HG03565 (cell line): Measurements from ENCODE around the gene PPP2R5B.

Experiments used
- ATAC-seq: cut with Tn5 transposase; IDR thresholded peaks from one replicate; pipeline ENCODE4 v1.9.1; 2021; ENCODE audit warnings: mild to moderate bottlenecking, moderate library complexity; ENCODE audit not compliant: unreplicated experiment

PPP2R5B gene

DNA sequence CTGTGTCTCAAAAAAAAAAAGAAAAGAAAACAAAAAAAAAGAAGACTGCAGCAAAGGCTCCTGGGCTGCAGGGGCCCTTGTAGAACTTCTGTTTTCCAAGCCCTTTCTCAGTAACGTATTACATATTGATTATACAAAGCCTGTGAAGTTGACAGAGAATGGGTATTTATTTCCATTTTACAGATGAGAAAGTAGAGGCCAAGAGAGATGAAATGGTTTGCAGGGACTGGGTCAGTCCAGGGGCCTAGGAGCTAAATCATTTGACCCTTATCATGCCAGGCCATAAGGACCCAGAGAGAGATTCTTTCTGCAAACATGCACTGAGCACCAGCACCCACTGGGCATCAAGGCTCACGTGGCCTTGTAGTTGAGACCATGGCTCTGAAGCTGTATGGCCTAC is 4.5 kb downstream of the PPP2R5B start:
- ATAC-seq: no peak

DNA sequence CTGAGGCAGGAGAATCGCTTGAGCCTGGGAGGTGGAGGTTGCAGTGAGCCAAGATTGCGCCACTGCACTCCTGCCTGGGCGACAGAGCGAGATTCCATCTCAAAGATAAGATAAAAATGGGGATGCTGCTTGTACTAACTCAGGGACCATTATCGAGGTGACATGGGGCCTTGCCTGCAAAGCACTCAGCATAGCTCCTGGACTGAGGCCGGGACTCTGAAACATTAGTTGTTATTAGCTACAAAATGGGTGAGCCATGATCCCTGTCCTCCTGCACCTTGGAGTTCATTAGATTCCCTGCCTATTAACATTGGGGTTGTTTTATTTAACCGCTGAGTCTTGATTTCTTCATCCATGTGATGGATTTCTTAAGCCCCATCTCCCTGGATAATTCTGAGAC is 5.1 kb downstream of the PPP2R5B start:
- no peak for ATAC-seq

DNA sequence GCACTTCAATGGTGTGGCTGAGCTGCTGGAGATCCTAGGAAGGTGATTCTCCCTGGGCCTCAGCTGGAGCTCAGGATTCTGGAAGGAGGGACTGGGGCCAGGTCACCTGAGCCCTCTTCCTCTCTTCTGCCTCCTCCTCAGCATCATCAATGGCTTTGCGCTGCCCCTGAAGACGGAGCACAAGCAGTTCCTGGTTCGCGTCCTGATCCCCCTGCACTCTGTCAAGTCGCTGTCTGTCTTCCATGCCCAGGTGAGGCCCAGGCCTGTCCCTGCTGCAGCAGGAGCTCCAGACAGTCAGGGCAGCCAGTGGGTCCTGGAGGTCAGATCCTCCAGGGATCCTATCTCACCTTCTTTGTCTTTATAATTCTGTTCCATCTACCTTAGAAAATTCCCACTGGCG is 5.9 kb downstream of the PPP2R5B start:
- no peak for ATAC-seq

DNA sequence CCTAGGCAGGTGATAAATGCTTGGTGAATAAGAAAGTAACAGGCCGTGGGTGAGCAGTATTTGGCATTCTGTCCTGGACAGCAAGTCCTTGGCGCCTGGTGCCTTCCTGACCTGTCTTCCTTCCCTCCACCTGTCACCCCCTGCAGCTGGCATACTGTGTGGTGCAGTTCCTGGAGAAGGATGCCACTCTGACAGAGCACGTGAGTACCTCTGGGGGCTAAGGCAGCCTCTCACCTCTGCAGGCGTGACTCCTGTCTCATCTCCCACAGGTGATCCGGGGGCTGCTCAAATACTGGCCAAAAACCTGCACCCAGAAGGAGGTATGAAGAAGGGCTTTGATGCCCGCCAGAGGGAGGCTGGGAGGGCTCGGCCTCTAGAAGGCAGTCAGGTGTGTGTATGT is 6.8 kb downstream of the PPP2R5B start:
- ATAC-seq: no peak

DNA sequence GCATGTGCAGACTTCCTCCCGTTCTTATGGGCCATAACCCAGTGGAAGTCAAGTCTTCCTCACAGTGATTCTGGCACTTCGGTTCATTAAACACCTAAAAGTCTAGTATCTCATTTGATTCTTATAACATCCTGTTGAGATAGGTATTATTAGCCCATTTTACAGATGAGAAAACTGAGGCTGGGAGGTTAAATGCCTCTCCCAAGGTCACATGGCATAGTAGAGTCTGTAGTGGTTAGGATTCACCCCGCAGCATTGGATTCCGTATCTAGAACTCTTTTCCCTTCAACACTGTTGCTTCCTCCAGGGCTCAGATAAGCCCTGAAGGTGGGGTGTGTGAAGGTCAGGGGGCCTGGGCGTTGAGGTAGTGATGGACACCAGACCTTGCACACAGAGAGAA is 7.8 kb downstream of the PPP2R5B start:
- no peak for ATAC-seq

DNA sequence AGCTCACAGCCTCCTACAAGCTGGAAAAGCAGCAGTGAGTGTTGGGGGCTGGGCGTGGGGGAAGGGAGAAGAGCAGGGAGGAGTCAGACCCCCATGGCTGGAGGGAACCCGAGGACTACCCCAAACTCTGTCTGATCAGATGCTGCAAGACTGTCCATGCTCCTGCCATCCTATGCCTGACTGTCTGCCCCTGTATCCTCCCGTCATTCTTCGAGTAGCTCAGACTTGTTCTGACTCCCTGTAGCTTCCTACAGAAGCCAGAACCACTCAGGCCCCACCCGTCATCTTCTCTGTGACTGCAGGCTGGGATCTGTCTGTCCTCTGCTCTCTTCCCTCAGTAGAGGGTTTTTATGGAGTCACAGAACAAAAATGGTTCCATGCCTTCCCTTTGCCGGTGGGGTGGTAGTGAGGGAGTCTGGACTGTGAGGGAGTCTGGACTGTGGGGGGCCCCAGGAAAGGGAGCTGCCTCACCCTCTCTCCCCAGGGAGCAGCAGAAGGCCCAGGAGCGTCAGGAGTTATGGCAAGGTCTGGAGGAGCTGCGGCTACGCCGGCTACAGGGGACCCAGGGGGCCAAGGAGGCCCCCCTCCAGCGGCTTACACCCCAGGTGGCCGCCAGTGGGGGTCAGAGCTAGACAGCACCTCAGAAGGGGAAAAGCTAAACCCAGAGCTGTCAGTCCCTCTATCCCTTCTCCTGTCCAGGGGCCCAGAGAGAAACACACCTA is 8.9 kb downstream of the PPP2R5B start:
- no peak for ATAC-seq

DNA sequence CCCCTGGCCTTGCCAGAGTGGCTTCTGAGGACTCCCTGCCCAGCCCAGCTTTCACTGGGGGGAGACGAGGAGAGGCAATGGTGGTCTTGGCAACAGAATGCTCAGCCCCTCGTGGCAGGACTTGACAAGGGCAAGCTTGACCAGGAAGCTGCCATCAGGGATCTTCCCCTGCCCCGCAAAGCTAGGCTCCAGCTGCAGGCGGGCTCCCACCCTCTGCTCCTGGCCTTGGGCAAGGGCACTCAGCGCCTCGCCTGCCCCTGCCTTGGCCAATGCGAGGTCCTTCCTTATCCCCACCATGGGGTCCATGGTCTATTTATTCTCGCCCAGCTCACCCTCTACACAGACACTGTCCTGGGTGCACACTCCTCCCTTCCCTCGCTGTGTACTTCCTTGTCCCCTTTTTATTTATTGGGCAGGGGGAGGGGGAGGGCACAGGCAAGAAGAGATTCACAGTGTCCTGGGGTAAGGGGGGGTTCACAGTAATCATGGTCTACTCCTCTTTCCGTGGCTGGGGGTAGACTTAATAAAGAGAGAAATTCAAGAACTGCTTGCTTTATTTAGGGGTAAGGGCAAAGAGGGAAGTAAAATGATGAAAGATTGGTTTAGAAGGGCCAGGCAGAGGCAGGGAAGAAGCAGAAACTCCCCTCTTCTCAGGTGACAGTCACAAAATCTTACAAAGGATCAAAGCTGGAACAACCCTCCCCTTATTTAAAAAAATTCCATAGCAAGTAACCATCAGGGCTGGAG is 9.6 kb downstream of the PPP2R5B start:
- no peak for ATAC-seq

DNA sequence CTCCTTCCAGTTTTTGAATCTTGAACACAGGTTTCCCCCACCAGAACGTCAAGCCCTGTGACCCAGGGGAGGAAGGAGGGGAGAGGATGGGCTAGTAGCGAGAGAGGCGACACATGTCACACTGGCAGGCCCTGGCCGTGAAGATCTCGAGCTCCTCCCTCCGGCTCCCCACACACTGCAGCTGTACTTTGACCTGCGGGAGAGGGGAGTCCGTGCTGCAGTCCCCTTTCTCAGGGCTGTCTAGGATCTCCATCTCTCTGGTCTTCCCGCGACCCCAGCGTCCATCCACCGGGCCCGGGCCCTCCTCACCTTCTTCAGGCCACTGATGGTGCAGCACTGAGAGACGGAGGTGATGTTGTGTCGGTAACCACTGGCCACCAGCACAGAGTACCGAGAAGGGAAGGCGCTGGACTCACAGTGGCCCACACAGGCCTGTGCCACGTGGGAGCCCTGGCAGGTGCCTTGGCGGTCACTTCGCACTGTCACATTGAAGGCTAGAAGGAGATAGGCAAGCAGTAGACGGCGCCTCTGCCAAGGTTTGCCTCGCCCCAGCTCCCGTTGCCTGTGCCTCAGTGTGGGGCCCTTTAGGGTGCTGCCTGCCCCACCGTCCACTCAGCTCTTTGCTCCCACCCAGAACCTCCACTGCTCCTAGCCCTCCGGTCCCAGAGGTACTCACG is 10.3 kb downstream of the PPP2R5B start:
- no peak for ATAC-seq

DNA sequence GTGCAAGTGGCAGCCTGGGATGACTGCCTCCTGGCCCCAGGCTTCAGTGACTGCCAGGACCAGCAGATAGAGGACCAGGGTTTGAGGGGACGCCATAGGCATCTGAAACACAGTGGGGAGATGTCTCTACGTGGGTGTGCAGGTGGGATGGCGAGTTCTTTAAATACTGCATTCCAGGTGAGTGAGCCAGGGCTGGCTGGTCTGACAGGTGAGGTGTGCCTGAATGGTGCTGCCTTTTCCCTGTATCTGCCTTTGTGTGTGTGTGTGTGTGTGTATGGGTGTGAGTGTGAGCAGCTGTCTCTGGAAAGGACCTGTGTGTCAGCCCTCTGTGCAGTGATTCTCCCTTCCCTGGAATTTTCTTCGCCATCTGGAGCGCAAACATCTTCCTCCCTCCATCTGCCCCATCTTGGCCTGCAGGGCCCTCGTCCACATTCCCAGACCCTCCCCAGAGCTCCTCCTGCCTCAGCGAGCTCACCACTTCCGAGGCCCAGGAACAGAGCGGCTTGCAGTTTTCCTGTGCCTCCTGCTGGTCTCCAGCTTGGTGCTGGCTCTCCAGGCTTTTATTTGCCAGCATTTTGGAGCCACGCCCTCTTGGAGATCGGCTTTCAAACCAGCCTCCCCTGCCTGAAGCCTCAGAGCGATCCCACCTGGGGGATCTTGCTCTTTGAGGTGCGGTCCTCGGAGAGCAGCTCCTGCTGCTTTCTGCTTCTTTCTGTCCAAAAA is 11.0 kb downstream of the PPP2R5B start, which contains the start of gene GPHA2:
TSS of gene GPHA2 (minus strand) at position 535 of the 723 bp plus-strand sequence. CDS start at position 102, 433 bp downstream.
- ATAC-seq: no peak

DNA sequence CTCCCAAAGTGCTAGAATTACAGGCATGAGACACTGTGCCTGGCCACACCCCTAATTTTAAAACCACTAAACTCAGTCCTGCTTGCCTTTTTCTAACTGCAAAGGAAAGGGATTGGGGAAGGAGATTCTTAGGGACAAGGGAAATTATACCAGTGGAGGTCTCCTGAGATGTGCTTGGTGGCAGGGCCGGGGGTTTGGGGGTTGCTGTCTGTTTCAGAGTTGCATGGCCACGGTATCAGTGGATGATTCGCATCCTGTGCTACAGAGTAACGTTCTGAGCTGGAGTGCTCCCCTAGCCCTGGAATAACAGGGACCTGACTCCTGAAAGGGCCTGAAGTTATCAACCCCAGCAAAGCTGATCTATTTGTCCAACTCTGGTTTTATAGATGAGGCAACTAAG is 12.1 kb downstream of the PPP2R5B start:
- no peak for ATAC-seq

DNA sequence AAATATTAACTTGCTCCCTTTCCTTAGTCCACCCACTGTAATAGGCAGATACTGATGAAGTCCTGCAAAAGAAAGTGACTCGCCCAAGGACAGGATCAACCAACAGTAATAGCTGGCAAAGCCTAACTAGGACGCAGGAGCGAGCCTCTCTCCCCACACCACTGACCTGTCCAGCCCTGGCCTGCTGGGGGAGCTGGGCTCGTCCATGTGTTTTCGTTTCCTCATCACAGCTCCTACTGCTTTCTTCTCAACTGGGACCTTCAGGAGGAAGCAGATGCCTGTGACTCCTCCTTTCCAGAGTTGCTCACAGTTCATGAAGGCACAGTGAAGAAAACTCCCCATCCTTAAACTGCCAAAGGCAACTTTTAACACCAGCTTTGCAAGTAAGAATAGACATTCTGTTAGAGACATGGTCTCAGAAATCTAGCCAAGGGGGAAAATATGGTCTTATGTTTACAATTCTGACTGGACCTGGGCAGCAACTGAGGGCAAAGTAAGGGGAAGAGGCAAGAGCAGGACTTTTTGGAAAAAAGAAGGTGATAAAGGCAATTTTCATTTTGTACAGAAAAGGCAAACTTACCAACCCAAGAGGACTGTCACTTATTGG is 22.8 kb downstream of the PPP2R5B start:
- ATAC-seq: no peak

DNA sequence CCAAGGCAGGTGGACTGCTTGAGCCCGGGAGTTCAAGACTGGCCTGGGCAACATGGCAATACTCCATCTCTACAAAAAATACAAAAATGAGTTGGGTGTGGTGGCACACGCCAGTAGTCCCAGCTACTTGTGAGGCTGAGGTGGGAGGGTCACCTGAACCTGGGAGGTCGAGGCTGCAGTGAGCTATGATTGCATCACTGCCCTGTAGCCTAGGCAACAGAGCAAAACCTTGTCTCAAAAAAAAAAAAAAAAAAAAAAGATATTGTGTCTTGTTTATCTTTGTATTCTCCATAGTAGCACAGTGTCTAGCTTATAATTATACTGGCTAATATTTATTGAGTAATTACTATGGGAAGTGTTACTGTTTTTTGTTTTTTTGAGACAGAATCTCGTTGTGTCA is 27.0 kb downstream of the PPP2R5B start:
- no peak for ATAC-seq

DNA sequence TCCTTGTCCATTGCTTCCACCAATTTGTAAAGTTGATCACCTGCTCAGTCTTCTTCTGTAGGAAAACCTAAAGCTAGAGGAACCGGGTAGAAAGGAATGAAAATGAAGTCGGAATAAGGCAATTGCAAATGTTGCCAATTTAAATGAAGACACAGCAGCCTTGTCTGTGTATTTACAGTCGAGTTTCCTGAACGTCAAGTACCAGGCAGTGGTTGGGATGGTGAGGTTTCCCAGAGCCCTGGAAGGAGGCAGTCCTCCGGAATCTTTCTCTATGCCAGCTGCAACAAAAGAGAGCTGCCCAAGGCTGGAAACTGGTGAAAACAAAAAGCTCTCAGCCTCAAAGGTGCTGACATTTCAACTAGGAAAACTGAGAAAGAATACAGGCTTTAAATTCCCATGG is 29.7 kb downstream of the PPP2R5B start:
- no peak for ATAC-seq

DNA sequence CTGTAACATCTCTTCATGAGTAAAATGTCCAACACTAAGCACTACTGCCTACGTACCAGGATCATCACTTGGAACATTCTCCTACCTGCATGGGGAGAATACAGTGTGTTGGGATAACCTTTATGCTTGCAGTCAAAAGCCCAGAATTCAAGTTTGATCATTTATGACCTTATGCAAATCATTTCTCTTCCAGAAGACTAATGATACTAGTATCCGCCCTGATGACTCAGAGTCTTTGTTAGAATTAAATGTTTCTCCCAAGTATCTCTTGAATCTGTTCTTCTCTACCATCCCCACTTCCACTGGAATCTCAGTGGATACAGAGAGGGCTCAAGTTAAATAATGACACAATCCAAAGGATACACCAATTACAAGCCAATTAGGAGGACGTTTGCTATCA is 35.0 kb downstream of the PPP2R5B start:
- ATAC-seq: no peak

DNA sequence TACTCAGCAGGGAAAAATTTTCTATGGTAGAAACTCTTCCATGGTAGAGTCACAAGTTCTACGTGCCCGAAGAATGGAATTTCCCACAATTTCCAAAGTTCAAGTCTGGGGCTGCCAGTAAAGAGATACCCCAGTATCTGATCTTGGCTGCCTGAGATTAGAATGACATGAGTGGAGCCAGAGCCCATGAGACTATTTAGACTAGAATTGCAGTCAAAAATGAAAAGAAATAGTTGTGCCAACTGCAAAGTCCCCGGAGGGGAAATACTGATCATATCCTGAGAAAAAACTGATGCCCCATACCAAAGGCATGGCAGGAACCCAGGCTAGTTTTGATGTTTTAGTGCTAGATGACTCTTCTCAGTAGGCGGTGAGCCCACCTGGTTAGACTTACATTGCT is 36.2 kb downstream of the PPP2R5B start:
- ATAC-seq: no peak

DNA sequence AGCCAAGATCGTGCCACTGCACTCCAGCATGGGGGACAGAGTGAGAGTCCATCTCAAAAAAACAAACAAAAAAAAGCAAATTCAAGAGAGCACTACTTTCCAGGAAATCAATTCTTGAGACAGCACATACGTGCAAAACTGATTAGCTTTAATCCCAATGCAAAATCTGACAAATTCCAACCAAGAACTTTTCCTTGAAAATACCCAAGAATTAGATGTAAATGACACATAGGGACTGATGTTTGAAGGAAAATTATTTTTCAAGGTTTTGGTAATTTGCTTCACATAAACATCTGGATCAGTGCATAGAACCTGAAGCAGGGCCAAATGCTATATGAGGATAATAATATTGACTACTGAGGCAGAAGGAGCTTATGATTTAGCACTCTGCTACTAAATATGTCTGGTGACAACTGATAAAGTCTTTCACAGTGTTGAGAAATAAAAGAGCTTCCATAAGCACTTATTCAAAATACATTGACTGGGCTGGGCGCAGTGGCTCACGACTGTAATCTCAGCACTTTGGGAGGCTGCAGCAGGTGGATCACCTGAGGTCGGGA is 38.7 kb downstream of the PPP2R5B start:
- ATAC-seq: no peak

DNA sequence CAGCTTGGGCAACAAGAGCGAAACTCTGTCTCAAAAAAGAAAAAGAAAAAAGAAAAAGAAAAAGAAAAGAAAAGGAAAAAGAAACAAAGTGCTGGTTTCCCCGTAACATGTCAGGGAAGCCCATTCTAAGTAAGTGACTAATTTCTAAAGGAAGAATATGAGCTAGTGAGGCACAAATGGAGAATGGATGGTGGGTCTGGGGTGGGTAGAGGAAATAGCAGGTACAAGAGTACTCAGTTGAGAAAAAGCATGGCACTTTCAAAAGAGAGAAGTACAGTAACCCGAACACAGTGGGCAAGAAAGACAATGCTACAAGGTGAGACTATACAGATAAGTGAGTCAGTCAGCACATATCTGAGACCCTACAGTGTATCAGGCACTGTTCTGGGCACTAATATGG is 42.9 kb downstream of the PPP2R5B start:
- ATAC-seq: no peak

DNA sequence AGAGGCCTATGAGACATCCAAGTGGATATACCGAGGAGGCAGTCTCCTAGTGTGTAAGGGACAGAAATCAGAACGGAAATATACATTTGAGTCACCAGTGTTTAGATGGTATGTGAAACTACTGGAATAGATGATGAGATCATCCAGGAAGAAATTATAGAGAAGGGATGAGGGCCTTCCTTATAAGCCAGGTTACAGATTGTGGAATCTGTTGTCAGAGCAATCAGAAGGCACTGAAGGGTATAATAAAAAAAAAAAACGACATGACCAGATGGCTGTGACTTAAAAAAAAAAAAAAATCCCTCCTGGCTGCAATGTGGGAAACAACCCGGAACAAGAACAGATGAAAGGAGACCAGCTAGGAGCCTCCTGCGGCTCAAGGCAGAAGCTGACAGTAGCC is 44.7 kb downstream of the PPP2R5B start:
- no peak for ATAC-seq

DNA sequence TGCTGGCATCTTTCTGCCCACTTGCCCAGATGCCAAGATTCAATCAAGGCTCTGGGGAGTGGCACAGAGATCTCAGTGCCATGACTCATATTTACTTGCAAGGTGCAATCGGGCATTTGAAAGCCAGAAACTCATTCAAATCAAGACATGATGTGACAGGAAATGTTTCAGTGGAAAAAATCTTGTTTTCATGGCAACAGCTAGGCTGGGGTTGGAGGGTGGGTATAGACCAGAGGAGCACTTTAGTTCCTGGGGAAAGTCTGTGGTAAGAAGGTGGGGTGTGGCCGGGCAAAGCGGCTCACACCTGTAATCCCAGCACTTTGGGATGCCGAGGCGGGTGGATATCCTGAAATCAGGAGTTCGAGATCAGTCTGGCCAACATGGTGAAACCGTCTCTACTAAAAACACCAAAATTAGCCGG is 46.3 kb downstream of the PPP2R5B start:
- no peak for ATAC-seq

DNA sequence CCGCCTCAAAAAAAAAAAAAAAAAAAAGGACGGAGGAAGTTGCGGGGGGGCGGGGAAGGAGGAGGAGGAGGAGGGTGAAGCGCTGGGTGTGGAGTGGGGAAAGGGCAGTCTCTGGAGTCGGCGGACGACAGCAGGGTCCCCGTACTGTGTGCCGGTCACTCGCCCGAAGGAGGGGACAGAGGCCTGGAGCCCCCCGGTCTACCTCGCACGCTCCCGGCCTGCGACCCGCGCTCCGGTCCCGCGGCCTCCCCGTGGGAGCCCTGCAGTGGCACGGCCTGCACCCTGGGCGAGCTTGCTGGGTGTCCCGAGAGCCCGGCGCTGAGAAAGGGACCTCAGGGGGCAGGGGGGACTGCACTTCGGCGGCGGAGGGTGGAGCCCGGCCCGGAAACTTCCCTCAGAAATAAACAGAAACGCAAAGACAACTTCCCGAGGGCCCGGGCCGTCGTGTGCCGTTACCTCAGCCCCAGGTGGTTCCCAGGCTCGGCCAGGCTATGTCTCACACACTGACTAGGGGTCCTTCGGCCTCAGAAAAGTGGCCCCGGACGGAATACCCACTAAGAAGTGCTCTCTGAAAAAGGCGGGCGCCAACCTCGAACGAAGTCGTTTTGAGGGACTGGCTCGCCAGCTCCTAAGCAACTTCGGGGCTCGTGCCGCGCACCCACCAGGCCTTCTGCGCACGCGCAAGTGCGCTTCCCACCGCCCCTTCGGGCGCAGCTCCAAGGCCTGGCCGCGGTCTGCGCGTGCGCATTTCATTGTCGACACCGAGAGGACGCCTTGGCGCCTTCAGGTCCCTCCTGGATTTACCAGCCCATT is 47.1 kb downstream of the PPP2R5B start, which contains the start of gene MAJIN:
TSS of gene MAJIN (minus strand) at position 688 of the 813 bp plus-strand sequence. CDS start 12,703 bp downstream, outside the sequence.
- ATAC-seq: no peak
